ENCODE measurements around the gene KIAA0232.

KIAA0232 gene

DNA sequence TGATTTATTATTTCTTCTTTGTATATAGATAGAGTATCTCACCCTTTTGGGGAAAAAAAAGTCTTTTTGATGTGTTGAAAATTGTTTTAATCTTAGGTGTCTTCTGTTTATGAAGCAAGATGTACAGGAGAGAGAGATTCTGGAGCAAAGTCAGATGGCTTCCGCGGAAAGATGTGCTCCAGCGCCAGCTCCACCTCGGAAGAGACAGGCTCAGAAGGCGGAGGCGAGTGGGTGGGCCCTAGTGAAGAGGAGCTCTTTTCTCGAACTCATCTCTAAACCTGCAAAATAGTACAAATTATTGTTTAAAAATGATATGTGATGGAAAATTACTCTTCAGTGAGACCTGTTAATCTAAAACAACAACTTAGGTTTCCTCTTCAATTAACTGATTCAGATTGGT is 98.2 kb downstream of the KIAA0232 start:
- Histone ChIP-seq H3K27ac (ENCODE audit: low read length) (no peak overlapping the region), H3K9me2 (replicated peaks; ENCODE audit: insufficient read depth, low read length) (no peaks in the 10 kb centered on the region), H3K9me3 (replicated peaks; ENCODE audit: insufficient read depth, low read length) (no peaks in the 10 kb centered on the region), H3K36me3 (replicated peaks; ENCODE audit: insufficient read depth, low read length) (0 out of 2 replicates have a peak, but pooled peaks cover 3% of the 10 kb centered on the region), H3K79me2 (ENCODE audit: low read length) (no peaks in the 10 kb centered on the region), H3K9ac (ENCODE audit: low read length) (no peak overlapping the region), H3K27me3 (replicated peaks; ENCODE audit: insufficient read depth, low read length) (no peaks in the 10 kb centered on the region), H2AFZ (ENCODE audit: low read length) (no peak overlapping the region), H4K20me1 (ENCODE audit: insufficient read depth, low read length) (no peaks in the 10 kb centered on the region), H3K4me3 (ENCODE audit: low read length) (no peak overlapping the region), H3K4me1 (ENCODE audit: low read length) (no peaks in the 10 kb centered on the region), H3F3A (ENCODE audit: insufficient read depth, low read length) (no peaks in the 10 kb centered on the region), H3K4me2 (ENCODE audit: low read depth, low read length) (no peak overlapping the region)
- no peak for DNase-seq
- no peak for TF ChIP-seq EZH2 (optimal IDR thresholded peaks at IDR 0.05; ENCODE audit: low read depth, low read length)

DNA sequence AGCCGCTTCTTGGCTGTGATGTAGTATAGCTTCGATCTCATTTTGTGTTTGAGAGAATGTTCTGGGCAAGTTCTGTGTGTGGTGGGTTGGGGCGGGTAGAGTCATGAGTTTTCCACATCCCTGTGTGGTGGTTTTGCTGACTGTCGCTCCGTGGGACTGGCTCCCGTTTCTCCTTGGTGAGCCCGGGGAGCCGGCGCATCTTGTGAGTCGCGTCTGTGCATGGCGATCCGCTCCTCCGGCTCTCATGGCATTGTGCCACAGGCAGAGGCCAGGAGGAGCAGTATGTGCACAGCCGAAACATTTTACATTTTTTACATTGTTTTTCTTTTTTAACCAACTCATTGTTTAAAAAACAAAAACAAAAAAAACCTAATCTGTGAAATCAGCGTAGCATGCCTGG is 99.4 kb downstream of the KIAA0232 start:
- H3K4me3 ChIP-seq (ENCODE audit: low read length), result no peak overlapping the region
- no peak overlapping the region for H3K4me2 ChIP-seq (ENCODE audit: low read depth, low read length)
- no peaks in the 10 kb centered on the region for H3K9me2 ChIP-seq (replicated peaks; ENCODE audit: insufficient read depth, low read length)
- no peak overlapping the region for H3K9ac ChIP-seq (ENCODE audit: low read length)
- TF ChIP-seq EZH2 (optimal IDR thresholded peaks at IDR 0.05; ENCODE audit: low read depth, low read length) (no peak), EZH2phosphoT487 (IDR thresholded peaks at IDR 0.05; ENCODE audit: low read length) (no peak)
- TF ChIP-seq, protein P1, sequence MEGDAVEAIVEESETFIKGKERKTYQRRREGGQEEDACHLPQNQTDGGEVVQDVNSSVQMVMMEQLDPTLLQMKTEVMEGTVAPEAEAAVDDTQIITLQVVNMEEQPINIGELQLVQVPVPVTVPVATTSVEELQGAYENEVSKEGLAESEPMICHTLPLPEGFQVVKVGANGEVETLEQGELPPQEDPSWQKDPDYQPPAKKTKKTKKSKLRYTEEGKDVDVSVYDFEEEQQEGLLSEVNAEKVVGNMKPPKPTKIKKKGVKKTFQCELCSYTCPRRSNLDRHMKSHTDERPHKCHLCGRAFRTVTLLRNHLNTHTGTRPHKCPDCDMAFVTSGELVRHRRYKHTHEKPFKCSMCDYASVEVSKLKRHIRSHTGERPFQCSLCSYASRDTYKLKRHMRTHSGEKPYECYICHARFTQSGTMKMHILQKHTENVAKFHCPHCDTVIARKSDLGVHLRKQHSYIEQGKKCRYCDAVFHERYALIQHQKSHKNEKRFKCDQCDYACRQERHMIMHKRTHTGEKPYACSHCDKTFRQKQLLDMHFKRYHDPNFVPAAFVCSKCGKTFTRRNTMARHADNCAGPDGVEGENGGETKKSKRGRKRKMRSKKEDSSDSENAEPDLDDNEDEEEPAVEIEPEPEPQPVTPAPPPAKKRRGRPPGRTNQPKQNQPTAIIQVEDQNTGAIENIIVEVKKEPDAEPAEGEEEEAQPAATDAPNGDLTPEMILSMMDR (IDR thresholded peaks at IDR 0.05; ENCODE audit: low read length), result no peak
- H3K36me3 ChIP-seq (replicated peaks; ENCODE audit: insufficient read depth, low read length), result 0 out of 2 replicates have a peak, but pooled peaks cover 3% of the 10 kb centered on the region
- H3K27ac ChIP-seq (ENCODE audit: low read length), result no peak overlapping the region
- no peaks in the 10 kb centered on the region for H3K9me3 ChIP-seq (replicated peaks; ENCODE audit: insufficient read depth, low read length)
- H3K4me1 ChIP-seq (ENCODE audit: low read length), result no peaks in the 10 kb centered on the region
- no peaks in the 10 kb centered on the region for H3F3A ChIP-seq (ENCODE audit: insufficient read depth, low read length)
- no peak for DNase-seq
- H3K79me2 ChIP-seq (ENCODE audit: low read length), result no peaks in the 10 kb centered on the region
- H3K27me3 ChIP-seq (replicated peaks; ENCODE audit: insufficient read depth, low read length), result no peaks in the 10 kb centered on the region
- H2AFZ ChIP-seq (ENCODE audit: low read length), result no peak overlapping the region
- H4K20me1 ChIP-seq (ENCODE audit: insufficient read depth, low read length), result no peaks in the 10 kb centered on the region

DNA sequence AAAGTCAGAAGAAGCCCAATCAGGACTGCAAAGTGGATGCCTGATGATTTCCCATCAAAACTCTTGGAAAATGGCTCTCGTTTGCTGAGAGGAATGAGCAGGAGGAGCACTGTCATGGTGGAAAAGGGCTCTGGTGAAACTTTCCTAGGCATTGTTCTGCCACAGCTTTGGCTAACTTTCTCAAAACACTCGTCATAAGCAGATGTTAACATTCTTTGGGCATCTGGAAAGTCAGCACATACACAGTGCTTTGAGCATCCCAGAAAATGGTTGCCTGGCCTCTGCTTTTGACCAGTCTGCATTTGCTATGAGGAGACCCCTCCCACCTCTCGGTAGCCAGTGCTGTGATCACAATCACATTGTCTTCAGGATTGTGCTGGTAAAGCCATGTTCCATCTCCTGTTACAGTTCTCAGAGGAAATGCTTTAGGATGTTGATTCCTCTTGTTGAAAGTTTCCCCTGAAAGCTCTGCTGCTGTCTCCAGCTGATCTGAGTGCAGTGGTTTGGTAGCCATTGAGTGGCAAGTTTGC is 101.9 kb downstream of the KIAA0232 start:
- H3K79me2 ChIP-seq (ENCODE audit: low read length), result no peaks in the 10 kb centered on the region
- no peak overlapping the region for H3K9ac ChIP-seq (ENCODE audit: low read length)
- no peak overlapping the region for H3K4me2 ChIP-seq (ENCODE audit: low read depth, low read length)
- no peaks in the 10 kb centered on the region for H3K9me3 ChIP-seq (replicated peaks; ENCODE audit: insufficient read depth, low read length)
- no peak overlapping the region for H2AFZ ChIP-seq (ENCODE audit: low read length)
- no peaks in the 10 kb centered on the region for H3K9me2 ChIP-seq (replicated peaks; ENCODE audit: insufficient read depth, low read length)
- no peak overlapping the region for H3K4me3 ChIP-seq (ENCODE audit: low read length)
- no peaks in the 10 kb centered on the region for H3F3A ChIP-seq (ENCODE audit: insufficient read depth, low read length)
- H3K36me3 ChIP-seq (replicated peaks; ENCODE audit: insufficient read depth, low read length), result no peaks in the 10 kb centered on the region
- H4K20me1 ChIP-seq (ENCODE audit: insufficient read depth, low read length), result no peaks in the 10 kb centered on the region
- TF ChIP-seq, protein P1 (IDR thresholded peaks at IDR 0.05; ENCODE audit: low read length), result no peak
- TF ChIP-seq EZH2 (optimal IDR thresholded peaks at IDR 0.05; ENCODE audit: low read depth, low read length), result no peak
- TF ChIP-seq EZH2phosphoT487 (IDR thresholded peaks at IDR 0.05; ENCODE audit: low read length), result no peak
- H3K27me3 ChIP-seq (replicated peaks; ENCODE audit: insufficient read depth, low read length), result no peaks in the 10 kb centered on the region
- no peaks in the 10 kb centered on the region for H3K4me1 ChIP-seq (ENCODE audit: low read length)
- DNase-seq, result no peak
- no peak overlapping the region for H3K27ac ChIP-seq (ENCODE audit: low read length)

DNA sequence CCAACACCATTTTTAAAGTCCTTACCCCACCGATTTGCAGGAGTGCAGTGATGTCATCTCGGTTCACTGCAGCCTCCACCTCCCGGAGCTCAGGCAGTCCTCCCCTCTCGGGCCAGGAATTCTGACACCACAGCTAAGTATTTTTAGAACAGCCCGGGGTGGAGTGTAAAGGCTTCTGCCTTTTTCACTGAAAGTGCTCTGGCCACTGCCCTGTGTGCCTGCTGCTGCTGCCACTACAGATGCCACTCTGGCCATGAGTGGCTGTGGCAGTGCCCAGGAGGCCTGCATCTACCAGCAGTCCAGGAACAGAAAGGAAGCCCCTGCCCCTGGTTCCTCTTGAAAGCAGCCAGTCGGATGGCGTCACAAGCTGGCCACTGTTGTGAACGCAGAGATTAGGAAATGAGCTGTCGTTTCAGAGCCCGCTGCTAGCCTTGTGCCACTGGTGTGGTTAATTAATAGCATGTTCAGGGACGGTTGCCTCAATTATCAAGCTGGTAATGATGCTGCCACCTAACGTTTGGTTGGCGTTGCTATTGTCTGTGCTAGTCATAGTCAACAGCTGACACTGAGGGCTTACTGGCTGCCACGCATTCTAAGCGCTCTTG is 103.5 kb downstream of the KIAA0232 start:
- DNase-seq, result no peak
- no peaks in the 10 kb centered on the region for H3K79me2 ChIP-seq (ENCODE audit: low read length)
- H2AFZ ChIP-seq (ENCODE audit: low read length), result no peak overlapping the region
- no peaks in the 10 kb centered on the region for H3F3A ChIP-seq (ENCODE audit: insufficient read depth, low read length)
- H3K4me2 ChIP-seq (ENCODE audit: low read depth, low read length), result no peak overlapping the region
- no peak overlapping the region for H3K27ac ChIP-seq (ENCODE audit: low read length)
- H3K4me3 ChIP-seq (ENCODE audit: low read length), result no peak overlapping the region
- no peaks in the 10 kb centered on the region for H3K9me3 ChIP-seq (replicated peaks; ENCODE audit: insufficient read depth, low read length)
- TF ChIP-seq EZH2 (optimal IDR thresholded peaks at IDR 0.05; ENCODE audit: low read depth, low read length) (no peak), EZH2phosphoT487 (IDR thresholded peaks at IDR 0.05; ENCODE audit: low read length) (no peak)
- TF ChIP-seq, protein P1 (IDR thresholded peaks at IDR 0.05; ENCODE audit: low read length), result no peak
- no peaks in the 10 kb centered on the region for H3K27me3 ChIP-seq (replicated peaks; ENCODE audit: insufficient read depth, low read length)
- H3K4me1 ChIP-seq (ENCODE audit: low read length), result no peaks in the 10 kb centered on the region
- no peaks in the 10 kb centered on the region for H3K36me3 ChIP-seq (replicated peaks; ENCODE audit: insufficient read depth, low read length)
- H4K20me1 ChIP-seq (ENCODE audit: insufficient read depth, low read length), result no peaks in the 10 kb centered on the region
- H3K9me2 ChIP-seq (replicated peaks; ENCODE audit: insufficient read depth, low read length), result no peaks in the 10 kb centered on the region
- no peak overlapping the region for H3K9ac ChIP-seq (ENCODE audit: low read length)
